ENCODE results near the gene PRDM5.

PRDM5 gene

DNA sequence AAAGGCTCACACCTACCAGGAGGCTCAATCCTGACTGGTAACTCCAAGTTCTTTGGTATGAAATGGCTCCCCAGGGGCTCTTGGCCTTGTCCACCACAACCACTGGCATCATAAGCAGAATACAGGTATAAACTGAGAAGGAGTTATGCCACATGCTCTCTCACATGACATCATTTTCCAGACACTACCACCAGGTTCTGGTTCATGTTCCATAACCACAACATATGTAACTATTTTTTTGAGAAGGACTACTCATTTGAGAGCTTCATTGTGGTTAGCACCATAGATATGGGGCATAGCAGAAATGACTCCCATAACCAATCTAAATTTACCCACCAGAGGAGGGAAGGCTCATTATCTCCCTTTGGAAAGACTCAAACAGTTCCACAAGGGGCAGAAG lies 19.6 kb downstream of the PRDM5 start:
- no peak for FAIRE-seq

DNA sequence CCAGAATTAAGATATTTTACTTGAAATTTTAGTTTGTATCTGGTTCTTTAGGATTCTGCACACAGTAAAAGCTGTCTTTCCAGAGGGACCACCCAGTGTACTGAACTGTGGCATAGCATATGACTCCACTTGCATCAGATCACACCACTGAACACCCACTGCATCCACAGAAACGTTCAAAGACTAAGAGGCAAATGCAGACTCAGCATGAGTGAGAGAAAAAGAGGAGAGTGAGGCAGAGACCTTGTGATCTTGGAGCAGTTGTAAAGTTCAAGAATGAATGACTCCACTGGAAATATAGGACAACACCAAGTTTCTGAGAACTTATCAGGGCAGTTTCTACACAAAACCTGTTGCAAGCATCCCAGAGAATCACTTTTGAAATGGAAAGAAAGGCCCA lies 20.8 kb downstream of the PRDM5 start:
- FAIRE-seq = no peak

DNA sequence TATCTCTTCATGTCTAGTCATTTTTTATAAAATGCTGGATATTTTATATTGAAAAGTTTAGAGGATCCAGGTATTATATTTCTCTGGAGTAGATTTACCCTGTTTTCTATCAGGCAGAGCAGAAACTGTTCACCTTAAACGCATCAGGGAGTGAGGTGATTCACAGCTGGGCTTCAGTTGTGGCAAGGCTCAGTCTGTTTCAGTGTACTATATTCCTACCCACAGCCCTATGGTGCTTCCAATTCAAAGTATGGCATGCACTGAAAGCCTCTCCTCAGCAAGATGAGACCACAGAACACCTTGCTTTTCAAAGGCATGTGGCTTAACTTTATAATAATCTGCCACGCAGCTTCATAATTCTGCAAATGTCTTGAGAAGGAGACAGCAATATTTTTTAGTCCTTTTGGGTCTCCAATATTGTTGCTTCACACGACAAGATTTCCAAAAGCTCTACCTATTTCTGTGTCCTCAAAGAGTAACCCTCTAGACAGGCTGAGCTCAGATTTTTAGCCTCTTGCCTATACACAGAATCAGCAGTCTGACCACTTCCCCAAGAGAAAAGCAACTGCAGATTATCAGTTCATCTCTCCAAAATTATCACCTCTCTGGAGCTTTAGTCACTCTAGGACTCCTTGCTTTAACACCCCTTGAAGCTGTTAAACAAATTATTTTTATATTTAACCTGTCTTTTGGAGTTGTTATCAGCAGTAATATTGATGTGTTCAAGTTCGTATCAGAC lies 24.4 kb downstream of the PRDM5 start:
- FAIRE-seq = no peak

DNA sequence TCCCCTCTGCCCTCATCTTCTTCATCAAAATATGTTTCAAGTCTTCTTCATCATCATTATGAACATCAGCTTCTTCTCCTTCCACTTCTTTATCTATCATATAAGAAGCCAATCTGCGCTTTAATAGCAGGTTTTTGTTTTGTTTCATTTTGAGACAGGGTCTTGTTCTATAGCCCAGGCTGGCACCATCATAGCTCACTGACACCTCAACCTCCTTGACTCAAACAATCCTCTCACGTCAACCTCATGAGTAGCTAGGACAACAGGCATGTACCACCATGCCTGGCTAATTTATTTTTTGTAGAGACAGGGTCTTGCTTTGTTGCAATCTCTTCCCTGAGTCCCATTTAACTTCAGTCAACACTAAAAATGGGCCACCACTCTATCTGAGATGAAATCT lies 27.0 kb downstream of the PRDM5 start:
- no peak for FAIRE-seq

DNA sequence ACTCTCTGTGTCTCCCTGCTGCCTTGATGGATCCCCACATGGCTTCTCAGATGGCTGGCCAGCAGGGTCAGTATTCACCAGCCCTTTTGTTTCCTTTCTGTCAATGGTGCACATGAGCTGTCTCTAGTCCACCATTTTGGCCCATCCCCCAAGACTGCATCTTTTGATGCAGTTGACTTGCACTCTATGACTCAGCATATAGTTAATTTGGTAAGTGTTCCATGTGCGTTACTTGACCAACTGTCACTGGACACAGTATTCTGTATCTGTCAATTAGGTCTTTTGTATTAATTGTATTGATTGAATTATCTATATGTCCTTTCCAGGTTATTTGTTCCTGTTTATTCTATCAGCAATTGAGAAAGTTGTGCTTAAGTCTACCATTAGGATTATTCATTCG lies 29.2 kb downstream of the PRDM5 start:
- no peak for FAIRE-seq

DNA sequence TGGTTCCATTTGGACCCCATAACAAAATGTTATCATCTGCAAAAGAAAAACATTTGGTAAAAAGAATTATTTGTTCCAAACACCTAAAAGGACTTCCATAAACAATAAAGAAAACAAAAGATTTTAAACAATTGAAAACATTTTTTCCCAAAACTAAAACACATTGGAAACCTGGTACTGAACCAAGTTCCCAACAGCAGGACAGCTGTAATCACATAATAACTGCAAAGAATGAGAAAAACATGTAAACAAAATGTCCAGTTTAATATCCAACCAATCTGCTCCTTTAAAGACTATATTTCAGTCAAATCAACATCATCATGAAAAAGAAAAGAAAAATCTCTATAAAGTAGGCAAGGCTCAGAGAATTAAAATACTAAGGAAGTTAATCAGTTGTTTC lies 36.3 kb downstream of the PRDM5 start:
- FAIRE-seq = no peak

DNA sequence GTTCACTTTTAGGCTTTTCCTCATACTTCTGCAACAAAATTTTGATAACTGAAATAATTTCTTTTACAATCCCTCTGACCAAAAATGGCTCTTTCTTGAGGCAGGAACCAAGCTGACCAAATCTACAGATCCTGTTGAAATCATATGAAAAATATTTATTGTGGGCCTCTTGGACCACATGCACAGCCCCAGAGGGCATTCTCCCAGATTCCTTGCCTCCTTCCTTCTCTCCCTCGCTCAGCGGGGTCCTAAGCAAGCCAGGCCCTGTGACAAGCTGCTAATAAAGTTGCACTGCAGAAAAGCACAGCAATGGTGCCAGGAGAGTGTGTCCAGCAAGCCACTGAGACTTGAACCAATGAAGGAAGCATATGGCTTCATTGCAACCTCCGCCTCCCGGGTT lies 40.7 kb downstream of the PRDM5 start:
- no peak for FAIRE-seq

DNA sequence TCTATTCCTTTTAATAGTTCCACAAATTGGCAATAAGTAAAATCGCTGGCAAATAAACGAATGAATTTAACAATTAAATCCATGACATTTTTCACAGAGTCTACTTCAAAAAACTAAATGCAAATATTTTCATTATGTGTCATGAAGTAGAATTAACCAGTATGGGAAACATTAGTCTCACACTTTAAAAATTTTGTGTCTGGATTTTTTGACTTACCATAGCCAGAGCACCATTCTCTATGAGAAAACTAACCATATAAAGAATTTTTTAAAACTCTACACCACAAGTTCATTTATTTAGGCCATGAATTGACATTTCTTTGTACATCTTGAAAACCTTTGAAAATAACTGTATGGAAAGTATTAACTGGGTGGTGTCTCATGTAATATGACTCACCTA lies 41.2 kb downstream of the PRDM5 start:
- FAIRE-seq = no peak

DNA sequence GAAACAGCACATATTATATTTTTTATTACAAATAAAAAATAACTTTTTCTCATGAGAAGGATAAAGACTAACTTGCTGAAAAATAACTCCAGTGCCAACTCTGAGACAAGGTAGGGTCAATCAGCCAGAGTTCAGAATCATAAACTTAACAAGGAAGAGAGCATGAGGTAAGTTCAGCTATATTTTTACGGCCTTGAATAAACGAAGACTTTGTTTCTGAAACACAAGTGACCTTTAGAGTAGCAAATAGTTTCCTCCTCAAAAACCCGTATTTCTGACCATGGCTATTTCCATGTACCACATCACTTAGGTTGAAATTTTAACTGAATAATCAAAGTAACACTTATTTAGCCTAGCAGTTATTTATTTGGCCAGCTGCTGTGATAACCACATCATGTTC lies 45.5 kb downstream of the PRDM5 start:
- no peak for FAIRE-seq

DNA sequence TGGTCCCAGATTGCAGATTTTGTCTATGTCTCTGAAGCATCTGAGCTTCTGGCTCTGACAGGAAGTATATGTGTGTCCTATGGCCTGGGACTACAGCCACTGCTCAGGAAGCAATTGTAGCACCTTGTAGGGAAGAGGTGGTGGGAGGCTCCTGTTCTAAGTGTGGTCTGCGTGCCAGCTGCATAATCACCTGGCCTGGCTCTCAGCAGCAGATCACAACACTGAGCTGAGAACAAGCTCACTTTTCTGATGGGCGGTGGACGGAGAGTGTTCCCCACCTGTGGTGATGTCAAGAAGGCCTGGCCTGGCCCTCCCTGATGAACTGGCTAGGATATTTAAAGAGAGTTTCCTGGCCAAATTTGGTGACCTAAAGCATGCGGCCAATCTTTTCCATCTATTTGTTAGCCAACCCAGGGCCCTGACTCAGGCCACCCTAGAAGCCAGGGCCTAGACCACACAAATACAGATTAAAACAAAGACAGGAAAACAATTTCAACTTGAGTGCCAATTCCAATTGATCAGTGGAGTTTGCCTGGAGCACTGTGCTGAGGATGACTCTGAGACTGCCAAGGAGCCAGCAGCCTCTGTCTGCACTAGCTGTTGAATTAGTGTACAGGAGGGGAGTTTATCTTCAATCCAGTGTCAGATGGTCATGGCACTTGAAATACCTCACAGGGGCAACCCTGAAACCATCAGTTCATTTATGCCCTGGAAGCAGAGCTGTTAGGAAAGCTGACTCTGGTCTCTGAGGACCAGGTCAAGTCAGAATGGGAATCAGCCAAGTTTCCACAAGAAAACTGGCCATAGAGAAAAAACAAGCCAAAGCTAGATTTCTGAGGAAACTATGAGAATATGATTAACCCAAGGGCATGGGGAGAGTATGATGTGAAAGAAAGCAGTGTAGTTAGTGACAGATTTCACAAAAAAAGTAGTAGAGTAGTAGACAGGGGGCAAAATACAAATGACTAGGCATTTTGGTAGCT lies 47.4 kb downstream of the PRDM5 start:
- FAIRE-seq = no peak

DNA sequence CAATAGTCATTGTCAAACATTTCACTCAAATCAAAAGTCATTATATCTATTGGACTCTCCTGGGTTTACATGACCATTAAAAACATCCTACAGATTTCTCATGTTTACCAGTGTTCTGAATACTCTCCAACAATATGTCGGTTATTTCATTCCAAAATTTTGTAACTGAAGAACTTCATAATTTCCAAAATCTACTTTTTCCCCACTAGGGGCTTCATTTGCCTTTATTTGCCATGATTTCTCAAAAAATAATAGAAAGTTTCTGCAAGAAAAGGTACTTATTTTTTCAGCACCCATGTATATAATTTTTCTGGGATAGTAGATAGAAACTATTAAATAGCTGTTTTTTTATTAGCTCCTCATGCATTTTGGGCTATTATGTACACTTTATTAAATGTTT lies 49.0 kb downstream of the PRDM5 start:
- no peak for FAIRE-seq

DNA sequence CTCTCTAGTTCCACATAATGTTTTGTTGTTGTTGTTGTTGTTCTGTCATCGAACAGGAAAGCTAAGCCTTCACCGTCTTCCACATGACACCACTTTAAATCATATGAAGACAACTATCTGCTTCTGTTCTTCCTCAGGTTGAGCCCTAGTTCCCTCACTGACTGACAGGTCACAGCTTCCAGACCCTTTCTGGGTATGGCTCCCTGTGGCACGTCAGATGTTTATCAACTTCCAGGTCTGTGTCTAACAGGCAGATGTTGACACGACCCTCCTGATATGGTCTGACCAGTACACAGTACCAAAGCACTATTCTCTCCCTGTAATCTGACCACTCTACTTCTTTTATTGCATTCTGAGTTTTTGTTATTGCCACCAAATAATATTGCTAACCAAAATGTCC lies 51.4 kb downstream of the PRDM5 start:
- FAIRE-seq = no peak

DNA sequence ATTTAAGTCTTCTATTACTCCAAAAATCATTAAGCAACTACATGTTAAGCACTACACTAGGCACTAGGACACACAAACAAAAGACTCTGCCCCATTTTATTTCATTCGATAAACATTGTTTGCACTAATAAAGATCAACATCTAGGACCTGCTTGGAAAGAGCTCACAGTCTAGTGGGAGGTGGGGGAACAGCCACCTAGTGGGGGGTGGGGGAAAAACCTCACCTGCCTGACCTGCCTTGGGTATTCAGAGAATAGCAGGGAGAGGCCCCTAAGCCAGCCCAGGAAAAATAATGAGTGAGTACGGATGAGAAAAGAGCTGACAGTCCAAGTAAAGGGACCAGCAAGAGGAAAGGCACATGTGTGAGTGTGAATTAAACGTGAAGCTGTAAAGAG lies 52.2 kb downstream of the PRDM5 start:
- no peak for FAIRE-seq

DNA sequence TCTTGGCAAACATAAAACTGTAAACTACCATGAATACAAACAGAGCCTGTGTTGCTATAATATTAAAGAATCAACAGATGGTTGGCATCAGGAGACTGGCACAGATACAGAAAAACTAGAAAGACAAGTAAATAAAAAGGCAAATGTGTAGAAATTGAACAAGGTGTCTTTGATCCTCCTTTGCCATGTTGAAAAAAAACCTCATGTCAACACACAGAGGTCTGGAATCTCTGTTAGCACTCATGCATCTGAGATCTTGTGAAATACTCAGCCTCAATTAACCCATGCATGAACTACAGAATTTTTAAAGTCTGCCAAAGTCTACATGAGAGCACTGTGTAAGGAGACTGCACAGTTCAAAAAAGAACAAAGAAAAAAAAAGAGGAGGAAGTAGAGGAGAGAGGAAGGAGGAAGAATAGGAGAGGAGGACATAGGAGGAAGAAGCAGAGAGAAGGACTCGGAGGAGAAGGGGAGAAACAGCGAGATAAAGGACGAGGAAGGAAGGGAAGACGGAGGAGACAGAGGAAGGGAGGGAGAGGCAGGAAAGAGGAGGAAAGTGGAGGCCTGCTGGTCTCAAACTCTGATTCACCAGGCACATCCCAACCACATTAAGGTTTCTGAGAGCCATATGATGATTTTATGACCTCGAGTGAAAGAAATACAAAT lies 52.8 kb downstream of the PRDM5 start:
- no peak for FAIRE-seq

DNA sequence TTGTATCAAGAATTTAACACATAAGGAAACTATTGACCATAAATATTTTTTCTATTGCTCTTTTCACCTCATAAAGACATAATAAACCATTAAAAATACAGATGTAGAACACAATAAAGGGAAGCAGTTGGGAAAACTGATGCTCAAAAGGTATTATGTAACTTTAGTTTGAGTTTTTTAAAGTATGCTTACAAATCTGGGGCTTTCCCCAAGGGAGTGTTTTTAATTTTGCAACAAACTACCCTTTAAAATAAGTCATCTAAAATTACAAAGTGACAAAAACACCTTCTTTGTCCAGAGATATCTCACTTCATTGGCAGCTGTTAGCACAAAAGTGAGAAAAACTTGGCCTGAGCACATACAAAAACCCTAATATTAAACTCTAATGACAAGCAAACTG lies 55.0 kb downstream of the PRDM5 start:
- FAIRE-seq = no peak

DNA sequence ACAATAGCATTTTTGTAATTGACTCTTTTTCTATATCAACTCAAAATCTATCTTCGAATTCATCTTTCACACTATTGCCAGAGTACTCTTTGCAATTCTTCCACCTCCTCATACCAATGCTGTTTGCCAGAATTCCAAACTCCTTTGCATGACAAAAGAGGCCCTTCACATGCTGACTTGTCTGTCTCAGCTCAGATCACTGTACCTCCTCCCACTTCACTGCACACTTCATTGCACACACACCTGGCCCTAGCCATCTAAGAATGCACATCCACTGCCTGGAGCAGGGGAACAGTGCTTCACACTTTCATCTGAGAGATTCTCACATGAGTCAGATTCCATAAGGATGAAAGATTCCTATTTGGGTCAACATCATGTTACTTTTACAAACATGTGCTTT lies 56.5 kb downstream of the PRDM5 start:
- FAIRE-seq = no peak

DNA sequence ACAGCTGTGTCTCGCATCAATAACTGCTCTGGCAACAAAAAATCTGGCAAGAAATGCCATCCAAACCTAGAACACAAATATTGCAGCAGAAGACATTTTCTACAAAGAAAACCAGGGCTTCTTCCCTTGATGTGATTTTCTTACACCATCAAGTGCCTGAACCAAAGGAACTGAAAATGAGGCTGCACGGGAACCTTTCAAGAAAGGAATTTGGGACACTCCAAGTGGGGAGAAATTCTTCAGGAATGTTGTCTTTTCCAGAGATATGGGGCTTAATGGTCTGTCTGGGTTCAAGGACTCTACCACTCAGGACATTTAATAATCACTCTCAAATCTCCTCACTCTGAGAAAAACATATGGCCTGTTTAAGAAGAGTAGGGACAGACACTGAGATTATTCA lies 57.6 kb downstream of the PRDM5 start:
- no peak for FAIRE-seq

DNA sequence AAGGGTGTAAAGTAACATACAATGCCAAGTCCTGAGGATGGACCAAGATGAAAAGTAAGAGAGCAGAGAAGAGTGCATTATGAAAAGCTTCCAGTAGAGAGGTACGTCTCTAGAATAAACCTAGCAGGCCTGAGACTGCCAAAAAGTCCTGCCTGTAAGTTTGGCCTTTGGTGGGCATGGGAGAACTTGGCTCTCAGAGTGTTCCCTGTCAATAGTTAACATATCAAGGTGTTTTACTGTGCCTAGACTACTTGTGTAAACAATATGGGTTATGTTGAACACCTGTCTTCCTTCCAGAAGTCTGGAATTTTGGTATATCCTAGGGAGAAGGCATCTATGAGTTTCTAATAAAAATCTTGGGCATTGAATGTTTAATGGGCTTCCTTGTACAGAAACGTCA lies 60.1 kb downstream of the PRDM5 start:
- FAIRE-seq = no peak

DNA sequence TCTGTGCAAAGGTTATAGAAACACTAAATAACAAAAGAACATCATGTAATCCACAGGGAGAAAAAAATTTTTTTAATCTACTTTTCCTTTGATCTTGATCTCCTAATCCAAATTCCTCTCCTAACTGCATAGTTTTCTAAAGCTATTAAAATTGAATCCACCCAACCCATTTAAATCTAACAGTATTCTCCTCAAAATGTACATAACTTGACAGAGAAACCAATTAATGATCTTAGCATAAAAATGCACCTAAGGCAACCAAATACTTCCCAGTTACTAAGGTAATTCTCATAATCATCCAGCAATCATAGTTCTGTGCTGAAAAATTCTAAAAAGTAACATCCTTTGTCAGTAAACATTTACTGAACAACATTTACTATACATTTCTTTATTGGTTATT lies 60.7 kb downstream of the PRDM5 start:
- no peak for FAIRE-seq

DNA sequence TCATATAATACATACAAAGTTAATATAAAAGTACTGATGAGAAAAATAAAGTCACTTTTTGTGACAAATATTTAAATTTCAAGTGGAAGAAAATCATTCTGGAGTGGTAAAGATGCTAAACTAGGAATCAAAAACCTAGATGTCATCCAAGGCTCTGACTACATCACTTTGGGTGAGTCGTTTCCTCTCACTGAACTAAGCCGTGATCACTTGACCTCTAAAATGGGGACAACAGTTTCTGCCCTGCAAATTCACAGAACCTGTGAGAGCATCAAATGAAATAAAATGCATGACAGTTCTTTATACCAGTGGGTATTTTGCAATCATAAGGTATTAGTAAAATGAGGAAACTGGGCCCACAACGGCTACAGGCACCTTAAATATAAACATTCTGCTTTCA lies 63.8 kb downstream of the PRDM5 start:
- no peak for FAIRE-seq

DNA sequence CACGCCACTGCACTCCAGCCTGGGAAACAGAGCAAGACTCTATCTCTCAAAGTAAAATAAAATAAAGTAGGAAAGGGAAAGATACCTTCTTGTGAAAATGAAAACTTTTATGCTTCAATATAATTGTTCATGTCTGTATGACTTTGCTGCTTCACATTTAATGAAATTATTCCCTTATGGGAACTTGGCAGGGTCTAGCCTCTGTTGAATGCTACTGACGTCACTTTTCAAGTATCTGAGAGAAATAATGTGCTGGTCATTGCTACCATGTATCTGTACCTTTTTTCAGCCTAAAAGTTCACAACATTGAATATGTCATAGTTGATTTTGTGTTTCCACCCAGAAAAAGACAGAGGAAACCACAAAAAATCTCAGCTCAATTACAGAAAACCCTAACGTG lies 65.2 kb downstream of the PRDM5 start:
- FAIRE-seq = no peak

DNA sequence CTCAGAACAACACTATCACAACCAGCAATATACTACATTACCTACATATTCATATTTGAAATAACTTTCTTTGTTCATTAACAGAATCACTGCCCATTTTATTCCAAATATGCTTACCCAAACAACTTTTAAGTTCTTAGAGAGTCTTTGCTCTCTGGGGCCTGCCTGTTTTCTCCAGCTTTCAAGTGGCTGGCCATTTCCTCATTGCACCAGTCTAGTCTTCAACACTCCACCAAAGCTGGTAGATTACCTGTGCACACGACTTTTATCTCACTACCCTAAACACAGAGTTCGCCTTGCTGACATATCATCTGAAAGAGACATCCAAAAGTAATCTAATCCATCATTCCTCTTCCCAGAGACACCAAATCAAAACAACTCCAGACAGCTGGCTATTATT lies 66.2 kb downstream of the PRDM5 start:
- FAIRE-seq = no peak

DNA sequence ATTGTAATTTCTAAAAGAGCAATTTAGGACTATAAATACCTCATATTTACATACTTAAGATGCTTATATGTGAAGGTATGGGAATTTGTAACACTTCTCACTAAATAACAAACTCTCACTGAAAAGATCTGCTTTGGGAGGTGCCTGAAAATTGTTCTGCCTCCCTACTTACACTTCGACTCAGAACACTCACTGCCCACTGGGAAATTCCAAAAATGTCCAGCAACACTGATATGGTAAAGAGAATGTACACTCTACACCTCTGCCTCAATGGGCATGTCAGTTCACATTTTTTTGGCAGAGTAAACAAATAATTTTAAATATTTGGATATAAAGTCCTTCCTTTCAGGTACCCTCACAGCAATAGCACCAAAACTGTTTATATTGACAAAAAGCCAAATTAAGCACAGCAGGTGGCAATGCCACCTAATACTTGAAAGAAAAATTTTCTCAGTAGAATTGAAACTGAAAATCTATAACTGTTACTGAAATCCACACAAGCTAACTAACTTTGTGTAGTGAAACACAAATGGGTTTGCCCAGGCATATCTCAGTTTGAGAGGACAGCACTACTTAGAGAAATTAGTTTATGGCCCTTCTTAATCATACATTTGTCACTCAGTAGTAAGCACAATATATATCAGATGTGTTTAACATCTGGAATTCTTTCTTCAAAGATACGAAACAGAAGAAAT lies 67.1 kb downstream of the PRDM5 start:
- no peak for FAIRE-seq
